Measurements from ENCODE around the gene PPP2R5C.

DNA sequence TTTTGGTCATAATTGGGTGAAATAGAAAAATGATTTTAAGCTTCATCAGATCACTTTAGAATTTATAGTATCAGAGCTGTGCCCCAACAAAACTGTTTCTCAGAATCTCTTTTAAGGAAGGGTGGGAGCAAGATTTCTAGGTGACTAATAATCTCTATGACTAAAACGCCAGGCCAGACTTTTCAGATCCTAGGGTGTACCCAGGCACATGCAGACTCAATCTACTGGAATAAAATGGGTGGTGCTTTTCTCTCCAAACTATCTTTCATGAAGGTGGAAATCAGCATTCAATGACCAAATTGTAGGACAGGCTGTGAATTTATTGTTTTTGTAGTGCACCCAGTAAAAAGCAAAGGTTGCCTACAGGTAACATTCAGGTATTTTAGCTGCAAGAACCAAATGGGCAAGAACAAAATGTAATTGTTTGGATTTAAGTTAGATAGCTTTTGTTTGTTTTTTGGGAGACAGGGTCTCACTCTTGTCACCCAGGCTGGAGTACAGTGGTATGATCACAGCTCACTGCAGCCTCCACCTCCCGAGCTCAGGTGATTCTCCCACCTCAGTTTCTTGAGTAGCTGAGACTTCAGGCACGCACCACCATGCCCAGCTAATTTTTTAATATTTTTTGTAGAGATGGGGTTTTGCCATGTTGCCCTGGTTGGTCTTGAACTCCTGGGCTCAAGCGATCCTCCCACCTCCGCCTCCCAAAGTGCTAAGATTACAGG, 49.5 kb downstream of the PPP2R5C start:
- TF ChIP-seq, protein P1, sequence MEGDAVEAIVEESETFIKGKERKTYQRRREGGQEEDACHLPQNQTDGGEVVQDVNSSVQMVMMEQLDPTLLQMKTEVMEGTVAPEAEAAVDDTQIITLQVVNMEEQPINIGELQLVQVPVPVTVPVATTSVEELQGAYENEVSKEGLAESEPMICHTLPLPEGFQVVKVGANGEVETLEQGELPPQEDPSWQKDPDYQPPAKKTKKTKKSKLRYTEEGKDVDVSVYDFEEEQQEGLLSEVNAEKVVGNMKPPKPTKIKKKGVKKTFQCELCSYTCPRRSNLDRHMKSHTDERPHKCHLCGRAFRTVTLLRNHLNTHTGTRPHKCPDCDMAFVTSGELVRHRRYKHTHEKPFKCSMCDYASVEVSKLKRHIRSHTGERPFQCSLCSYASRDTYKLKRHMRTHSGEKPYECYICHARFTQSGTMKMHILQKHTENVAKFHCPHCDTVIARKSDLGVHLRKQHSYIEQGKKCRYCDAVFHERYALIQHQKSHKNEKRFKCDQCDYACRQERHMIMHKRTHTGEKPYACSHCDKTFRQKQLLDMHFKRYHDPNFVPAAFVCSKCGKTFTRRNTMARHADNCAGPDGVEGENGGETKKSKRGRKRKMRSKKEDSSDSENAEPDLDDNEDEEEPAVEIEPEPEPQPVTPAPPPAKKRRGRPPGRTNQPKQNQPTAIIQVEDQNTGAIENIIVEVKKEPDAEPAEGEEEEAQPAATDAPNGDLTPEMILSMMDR (IDR thresholded peaks at IDR 0.05) = peak in 1 of 12 donors; percentile 1
- TF ChIP-seq POLR2A (IDR thresholded peaks at IDR 0.05) = no peak
